ENCODE data around the gene ACTL8. TPM values are rescaled to one million over a fixed set of nuclear protein-coding genes. Genes with fewer than 3 reads are reported as not detected.

ACTL8 gene
- total and polyA plus RNA-seq, 2 experiments from 2014 or later: 0.38 to 0.71 TPM

GRCh38 chr1:17729909-17730308, 25.2 kb upstream of the ACTL8 start:
- DNase-seq (ENCODE audit: low spot score): no peak
- Mint-ChIP-seq H3K9me3 (no peaks in the 10 kb centered on the region; the same call in 2 of the 3 replicates), H3K4me1 (no peaks in the 10 kb centered on the region), H3K27me3 (ENCODE audit: insufficient read depth, low read depth, poor library complexity) (no peaks in the 10 kb centered on the region), H3K36me3 (ENCODE audit: low read depth) (no peaks in the 10 kb centered on the region), H3K4me3 (no peak overlapping the region), H3K27ac (no peak overlapping the region)
- TF ChIP-seq, protein P1, sequence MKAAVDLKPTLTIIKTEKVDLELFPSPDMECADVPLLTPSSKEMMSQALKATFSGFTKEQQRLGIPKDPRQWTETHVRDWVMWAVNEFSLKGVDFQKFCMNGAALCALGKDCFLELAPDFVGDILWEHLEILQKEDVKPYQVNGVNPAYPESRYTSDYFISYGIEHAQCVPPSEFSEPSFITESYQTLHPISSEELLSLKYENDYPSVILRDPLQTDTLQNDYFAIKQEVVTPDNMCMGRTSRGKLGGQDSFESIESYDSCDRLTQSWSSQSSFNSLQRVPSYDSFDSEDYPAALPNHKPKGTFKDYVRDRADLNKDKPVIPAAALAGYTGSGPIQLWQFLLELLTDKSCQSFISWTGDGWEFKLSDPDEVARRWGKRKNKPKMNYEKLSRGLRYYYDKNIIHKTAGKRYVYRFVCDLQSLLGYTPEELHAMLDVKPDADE (IDR thresholded peaks at IDR 0.05): no peak
- H3K36me3 ChIP-seq (ENCODE audit: insufficient read depth): no peaks in the 10 kb centered on the region
- H3K27ac ChIP-seq (ENCODE audit: low read depth): no peak overlapping the region
- H3K4me2 ChIP-seq: no peak overlapping the region
- no peaks in the 10 kb centered on the region for H3K4me1 ChIP-seq (ENCODE audit: insufficient read depth)
- H3K27me3 ChIP-seq (ENCODE audit: insufficient read depth): no peaks in the 10 kb centered on the region
- no peak overlapping the region for H3K4me3 ChIP-seq
- no peaks in the 10 kb centered on the region for H3F3A ChIP-seq (replicated peaks; ENCODE audit: low read depth)
- no peak overlapping the region for H2AFZ ChIP-seq
- no peaks in the 10 kb centered on the region for H3K79me2 ChIP-seq (replicated peaks; ENCODE audit: insufficient read depth)
- ATAC-seq: peak; percentile 31
- H3K9me2 ChIP-seq (ENCODE audit: insufficient read depth): no peaks in the 10 kb centered on the region
- H4K20me1 ChIP-seq (replicated peaks; ENCODE audit: insufficient read depth): no peaks in the 10 kb centered on the region

- ATAC-seq (no peak), DNase-seq (ENCODE audit: low spot score) (no peak)
- H3K4me3 Mint-ChIP-seq: no peak overlapping the region
- no peaks in the 10 kb centered on the region for H3F3A ChIP-seq (replicated peaks; ENCODE audit: low read depth)
- H3K4me1 ChIP-seq (ENCODE audit: insufficient read depth): no peaks in the 10 kb centered on the region
- no peaks in the 10 kb centered on the region for H3K36me3 Mint-ChIP-seq (ENCODE audit: low read depth)
- peaks cover 7% of the 10 kb centered on the region; the same call in 2 of the 3 replicates for H3K4me1 Mint-ChIP-seq
- H3K27ac Mint-ChIP-seq: no peak overlapping the region
- H3K4me2 ChIP-seq: no peak overlapping the region
- no peaks in the 10 kb centered on the region for H3K9me2 ChIP-seq (ENCODE audit: insufficient read depth)
- H3K27ac ChIP-seq (ENCODE audit: low read depth): no peak overlapping the region
- no peak overlapping the region for H3K4me3 ChIP-seq
- H3K27me3 ChIP-seq (ENCODE audit: insufficient read depth): no peaks in the 10 kb centered on the region
- no peaks in the 10 kb centered on the region for H3K79me2 ChIP-seq (replicated peaks; ENCODE audit: insufficient read depth)
- H3K36me3 ChIP-seq (ENCODE audit: insufficient read depth): no peaks in the 10 kb centered on the region
- no peaks in the 10 kb centered on the region for H4K20me1 ChIP-seq (replicated peaks; ENCODE audit: insufficient read depth)
- H3K9me3 Mint-ChIP-seq: no peaks in the 10 kb centered on the region; the same call in 2 of the 3 replicates
- no peak overlapping the region for H2AFZ ChIP-seq
- peaks cover 2% of the 10 kb centered on the region for H3K27me3 Mint-ChIP-seq (ENCODE audit: insufficient read depth, low read depth, poor library complexity)
- no peak for TF ChIP-seq JUNB (IDR thresholded peaks at IDR 0.05; ENCODE audit: unreplicated experiment)
- no peak for TF ChIP-seq CREB1 (CRISPR knock-in tag; IDR thresholded peaks at IDR 0.05; ENCODE audit: low read depth)
- no peak for TF ChIP-seq EZH2 (IDR thresholded peaks at IDR 0.05; ENCODE audit: low read depth, unreplicated experiment)
- no peak for TF ChIP-seq ZNF331 (CRISPR knock-in tag; IDR thresholded peaks at IDR 0.05; ENCODE audit: low read depth)
- no peak for TF ChIP-seq EZH2phosphoT487 (IDR thresholded peaks at IDR 0.05; ENCODE audit: unreplicated experiment)
- TF ChIP-seq POLR2AphosphoS5 (IDR thresholded peaks at IDR 0.05; ENCODE audit: low read depth): no peak
- TF ChIP-seq, protein P1 (IDR thresholded peaks at IDR 0.05): no peak
- TF ChIP-seq, protein P2, sequence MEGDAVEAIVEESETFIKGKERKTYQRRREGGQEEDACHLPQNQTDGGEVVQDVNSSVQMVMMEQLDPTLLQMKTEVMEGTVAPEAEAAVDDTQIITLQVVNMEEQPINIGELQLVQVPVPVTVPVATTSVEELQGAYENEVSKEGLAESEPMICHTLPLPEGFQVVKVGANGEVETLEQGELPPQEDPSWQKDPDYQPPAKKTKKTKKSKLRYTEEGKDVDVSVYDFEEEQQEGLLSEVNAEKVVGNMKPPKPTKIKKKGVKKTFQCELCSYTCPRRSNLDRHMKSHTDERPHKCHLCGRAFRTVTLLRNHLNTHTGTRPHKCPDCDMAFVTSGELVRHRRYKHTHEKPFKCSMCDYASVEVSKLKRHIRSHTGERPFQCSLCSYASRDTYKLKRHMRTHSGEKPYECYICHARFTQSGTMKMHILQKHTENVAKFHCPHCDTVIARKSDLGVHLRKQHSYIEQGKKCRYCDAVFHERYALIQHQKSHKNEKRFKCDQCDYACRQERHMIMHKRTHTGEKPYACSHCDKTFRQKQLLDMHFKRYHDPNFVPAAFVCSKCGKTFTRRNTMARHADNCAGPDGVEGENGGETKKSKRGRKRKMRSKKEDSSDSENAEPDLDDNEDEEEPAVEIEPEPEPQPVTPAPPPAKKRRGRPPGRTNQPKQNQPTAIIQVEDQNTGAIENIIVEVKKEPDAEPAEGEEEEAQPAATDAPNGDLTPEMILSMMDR (conservative IDR thresholded peaks at IDR 0.05; ENCODE audit: low read depth in 2 of 2): no peak
- no peak for TF ChIP-seq ZNF462 (CRISPR knock-in tag; IDR thresholded peaks at IDR 0.05)
- TF ChIP-seq STAT1 (IDR thresholded peaks at IDR 0.05; ENCODE audit: unreplicated experiment): no peak
These were observed 23.7 kb upstream of the ACTL8 start for GRCh38 chr1:17731460-17731859.
